Activated T-helper 1 cell treated with Interleukin-2 at 50 U/mL for 16 hours (primary cell): Measurements from ENCODE around the gene TMEM147.

ENCODE experiments used
- DNase-seq: peaks from one replicate; pipeline ENCODE4 v3.0.0-alpha.2; 2020; ENCODE audit warnings: low read depth

The TMEM147 gene

GRCh38 chr19:35545001-35545854, at the start of gene TMEM147:
TSS of gene TMEM147 (plus strand) at chr19:35545626. CDS start at chr19:35545740, 114 bp downstream.
- peak; percentile 66 for DNase-seq

GRCh38 chr19:35497406-35497805, 48.0 kb upstream of the TMEM147 start:
- DNase-seq = no peak

GRCh38 chr19:35498220-35498619, 47.2 kb upstream of the TMEM147 start:
- DNase-seq = no peak

GRCh38 chr19:35498984-35499527, 46.4 kb upstream of the TMEM147 start:
- no peak for DNase-seq

- DNase-seq = no peak
These were observed 44.8 kb upstream of the TMEM147 start for GRCh38 chr19:35500611-35501010.

GRCh38 chr19:35501684-35502083, 43.7 kb upstream of the TMEM147 start:
- no peak for DNase-seq

GRCh38 chr19:35502751-35503150, 42.7 kb upstream of the TMEM147 start:
- DNase-seq = no peak

GRCh38 chr19:35506011-35506410, 39.4 kb upstream of the TMEM147 start:
- DNase-seq = no peak

GRCh38 chr19:35507561-35507960, 37.9 kb upstream of the TMEM147 start:
- DNase-seq = no peak

GRCh38 chr19:35508129-35508528, 37.3 kb upstream of the TMEM147 start:
- no peak for DNase-seq

GRCh38 chr19:35509018-35509652, 36.3 kb upstream of the TMEM147 start:
- peak; percentile 9 for DNase-seq

GRCh38 chr19:35509861-35510625, 35.4 kb upstream of the TMEM147 start:
- peak; percentile 56 for DNase-seq

GRCh38 chr19:35510626-35510964, 34.8 kb upstream of the TMEM147 start:
- no peak for DNase-seq

- DNase-seq = no peak
These were observed 34.1 kb upstream of the TMEM147 start for GRCh38 chr19:35511337-35511736.

- DNase-seq = no peak
These were observed 32.4 kb upstream of the TMEM147 start for GRCh38 chr19:35512831-35513627.

- no peak for DNase-seq
These were observed 31.7 kb upstream of the TMEM147 start, which contains the start of gene DMKN for GRCh38 chr19:35513628-35514281. TSS of gene DMKN (minus strand) at chr19:35513649. CDS start at chr19:35513475, 174 bp downstream.

- DNase-seq = no peak
These were observed 31.1 kb upstream of the TMEM147 start for GRCh38 chr19:35514282-35514809.

GRCh38 chr19:35516310-35516709, 29.1 kb upstream of the TMEM147 start:
- DNase-seq = no peak

GRCh38 chr19:35517342-35517741, 28.1 kb upstream of the TMEM147 start:
- no peak for DNase-seq

GRCh38 chr19:35518313-35518712, 27.1 kb upstream of the TMEM147 start:
- no peak for DNase-seq

GRCh38 chr19:35519291-35519690, 26.1 kb upstream of the TMEM147 start:
- DNase-seq = no peak
